HG02870 (cell line): ENCODE measurements around the gene ALDH6A1.
"Not testable (repeated sequence)": the region's sequence is repeated elsewhere in the genome, so short reads cannot be mapped to it uniquely, and the experiment has no call there.

ENCODE experiments used
- ATAC-seq: cut with Tn5 transposase; IDR thresholded peaks from one replicate; pipeline ENCODE4 v1.9.1; 2021; ENCODE audit warnings: mild to moderate bottlenecking, moderate library complexity; ENCODE audit not compliant: unreplicated experiment

The ALDH6A1 gene

DNA sequence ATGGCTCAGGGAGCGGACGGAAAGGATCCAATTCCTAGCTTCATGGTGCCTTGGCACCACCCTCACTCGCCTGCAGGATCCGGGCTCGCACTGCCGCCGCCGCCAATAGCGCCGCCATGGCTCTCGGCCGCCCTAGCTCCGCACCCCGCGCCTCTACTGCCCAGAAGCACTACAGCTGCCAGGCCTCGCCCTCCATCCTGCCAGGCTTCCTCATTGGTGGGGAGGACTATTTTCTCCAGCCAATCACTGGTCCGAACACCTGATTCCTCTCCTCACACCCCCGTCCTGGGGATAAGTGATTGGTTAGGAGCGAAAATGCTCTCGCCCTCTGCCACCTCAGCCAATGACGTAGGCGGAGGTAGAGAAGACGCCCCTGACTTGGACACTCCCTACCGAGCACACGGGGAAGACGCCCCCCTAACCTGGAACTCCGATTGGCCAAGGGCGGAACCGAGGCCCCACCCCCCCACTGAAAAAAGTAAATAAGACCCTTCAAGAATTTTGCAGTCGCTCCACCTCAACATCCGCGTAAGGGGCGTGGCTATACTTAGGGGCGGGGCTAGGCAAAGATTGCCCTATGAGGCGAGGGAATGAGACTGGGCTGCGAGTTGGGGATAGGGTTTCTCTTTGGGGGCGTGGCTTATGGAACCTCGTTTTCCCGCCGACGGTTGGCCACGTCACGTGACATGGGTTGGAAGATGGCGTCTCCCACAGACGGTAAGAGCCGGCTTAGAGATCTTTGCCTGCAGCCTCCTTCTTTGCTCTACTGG lies at the start of gene ALDH6A1, which contains the start of gene LIN52:
TSS of gene ALDH6A1 (minus strand) at position 177 of the 770 bp plus-strand sequence. CDS start at position 118, 59 bp downstream.
TSS of gene LIN52 (plus strand) at position 680 of the 770 bp plus-strand sequence. CDS start at position 699, 19 bp downstream.
- peak; percentile 93 for ATAC-seq

GRCh38 chr14:74127634-74128033 lies 43.4 kb upstream of the ALDH6A1 start:
- no peak for ATAC-seq

- no peak for ATAC-seq
These were observed 42.2 kb upstream of the ALDH6A1 start for GRCh38 chr14:74126315-74127013.

GRCh38 chr14:74125487-74125886 lies 41.2 kb upstream of the ALDH6A1 start:
- not testable (repeated sequence) for ATAC-seq

DNA sequence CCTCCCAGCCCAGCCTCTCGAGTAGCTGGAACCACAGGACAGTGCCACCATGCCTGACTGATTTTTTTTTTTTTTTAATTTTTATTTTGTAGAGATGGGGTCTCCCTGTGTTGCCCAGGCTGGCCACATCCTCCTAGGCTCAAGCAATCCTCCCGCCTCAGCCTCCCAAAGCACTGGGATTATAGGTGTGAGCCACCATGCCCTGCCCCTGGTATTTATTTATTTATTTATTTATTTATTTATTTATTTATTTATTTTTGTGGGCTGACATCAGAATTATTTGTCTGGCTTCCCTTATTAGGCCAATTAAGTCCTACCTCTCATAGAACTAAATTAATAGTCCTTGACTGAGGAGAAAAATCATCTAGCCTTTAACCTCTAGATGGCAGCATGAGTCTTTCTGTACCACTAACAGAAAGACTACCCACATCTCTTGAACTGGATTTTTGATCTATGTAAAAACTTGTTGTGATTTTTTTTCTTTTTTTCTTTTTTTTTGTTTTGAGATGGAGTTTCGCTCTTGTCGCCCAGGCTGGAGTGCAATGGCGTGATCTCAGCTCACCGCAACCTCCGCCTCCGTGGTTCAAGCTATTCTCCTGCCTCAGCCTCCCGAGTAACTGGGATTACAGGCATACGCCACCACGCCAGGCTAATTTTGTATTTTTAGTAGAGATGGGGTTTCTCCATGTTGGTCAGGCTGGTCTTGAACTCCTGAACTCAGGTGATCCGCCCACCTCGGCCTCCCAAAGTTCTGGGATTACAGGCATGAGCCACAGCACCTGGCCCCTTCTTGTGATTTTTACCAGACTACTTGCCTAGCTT lies 27.4 kb upstream of the ALDH6A1 start:
- ATAC-seq: not testable (repeated sequence)

GRCh38 chr14:74109369-74109768 lies 25.1 kb upstream of the ALDH6A1 start:
- no peak for ATAC-seq

DNA sequence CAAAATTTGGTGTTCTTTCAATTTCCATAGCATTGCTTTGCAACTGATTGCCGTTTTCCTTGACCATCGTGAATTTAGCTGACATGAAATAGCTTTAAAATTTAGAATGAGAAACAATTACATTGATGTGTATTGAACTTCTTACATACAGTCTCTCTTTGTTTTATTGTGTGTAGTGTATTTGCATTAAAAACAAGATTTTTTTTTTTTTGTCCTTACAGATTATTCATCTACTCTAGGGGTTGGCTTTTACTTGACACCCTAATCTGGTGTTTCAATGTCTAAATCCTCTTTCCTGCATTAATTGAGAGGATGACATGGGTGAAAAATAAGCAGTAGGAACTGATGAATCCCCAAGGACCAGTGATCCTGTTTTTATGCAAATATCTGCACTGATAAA lies 21.1 kb upstream of the ALDH6A1 start:
- no peak for ATAC-seq

GRCh38 chr14:74089251-74090020 lies 5.2 kb upstream of the ALDH6A1 start:
- ATAC-seq: no peak

GRCh38 chr14:74085828-74086227 lies 1.6 kb upstream of the ALDH6A1 start:
- ATAC-seq: no peak

DNA sequence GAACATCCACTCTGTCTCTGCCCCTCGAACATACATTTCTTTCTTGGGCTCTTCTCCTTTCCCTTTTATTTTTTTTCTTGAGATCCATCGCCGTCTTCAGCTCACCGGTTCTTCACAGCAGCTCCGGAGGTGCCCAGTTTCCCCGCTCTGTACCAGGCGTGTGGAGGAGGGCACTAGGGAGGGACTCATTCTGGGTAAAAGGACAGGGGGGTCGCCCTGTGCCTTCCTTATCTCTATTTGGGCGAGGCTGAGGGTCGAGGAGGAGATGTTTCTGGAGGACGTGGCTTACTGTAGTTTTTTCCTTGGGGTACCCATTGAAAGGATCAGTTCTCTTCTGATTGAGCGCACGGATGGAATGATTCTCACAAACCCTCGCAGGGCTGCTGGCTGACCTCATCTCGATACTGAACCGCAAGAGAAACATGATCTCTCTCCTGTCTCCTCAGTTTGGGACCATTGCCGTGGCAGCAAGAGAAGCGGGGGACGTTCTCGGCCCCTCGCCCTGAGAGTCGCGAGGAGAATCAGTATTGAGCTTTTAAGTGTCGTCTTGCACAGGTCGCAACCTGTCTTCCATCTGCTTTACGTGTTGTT lies 889 bp upstream of the ALDH6A1 start:
- no peak for ATAC-seq

DNA sequence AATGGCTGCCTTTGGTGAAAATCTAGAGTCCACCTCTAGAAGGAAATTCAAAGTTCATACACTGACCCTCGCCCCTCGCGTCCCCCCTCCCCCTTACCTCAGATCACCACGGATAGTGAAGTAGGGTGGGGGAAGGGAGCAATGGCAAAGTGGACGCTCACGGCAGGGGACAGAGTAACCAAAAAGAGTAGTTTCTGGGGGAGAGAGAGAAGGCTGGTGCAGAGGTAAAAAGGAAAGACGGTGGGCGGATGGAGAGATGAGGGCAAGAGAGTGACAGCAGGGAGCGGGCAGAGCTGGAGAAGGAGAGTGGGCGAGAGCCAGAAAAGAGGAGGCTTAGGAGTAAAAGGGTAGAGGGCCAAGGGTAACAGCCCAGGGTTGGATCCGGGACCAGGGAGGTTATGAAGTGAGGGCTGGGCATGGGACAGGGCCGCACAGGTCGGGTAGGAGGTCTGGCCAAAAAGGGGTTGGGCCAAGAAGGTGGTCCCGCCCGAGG lies 423 bp downstream of the ALDH6A1 start:
- peak; percentile 15 for ATAC-seq

DNA sequence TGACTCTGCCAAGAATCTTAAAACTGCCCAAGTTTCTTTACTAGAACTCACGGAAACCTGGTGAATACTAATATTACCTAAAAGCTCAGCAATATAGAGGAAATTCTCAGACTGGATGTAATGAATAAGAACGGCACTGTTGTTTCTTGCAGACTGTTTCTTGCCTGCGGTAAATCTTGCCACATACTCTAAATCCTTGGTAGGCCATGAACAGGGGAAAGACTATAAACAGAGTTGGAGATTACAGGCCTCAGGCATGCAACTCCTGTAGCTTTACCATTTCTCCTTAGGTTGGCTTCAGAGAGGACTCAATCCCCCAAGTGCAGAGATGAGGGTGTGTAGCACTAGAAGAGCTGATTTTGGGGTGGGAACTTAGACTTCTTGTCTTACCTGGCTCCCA lies 1.1 kb downstream of the ALDH6A1 start:
- no peak for ATAC-seq

GRCh38 chr14:74081491-74081890 lies 2.8 kb downstream of the ALDH6A1 start:
- no peak for ATAC-seq

DNA sequence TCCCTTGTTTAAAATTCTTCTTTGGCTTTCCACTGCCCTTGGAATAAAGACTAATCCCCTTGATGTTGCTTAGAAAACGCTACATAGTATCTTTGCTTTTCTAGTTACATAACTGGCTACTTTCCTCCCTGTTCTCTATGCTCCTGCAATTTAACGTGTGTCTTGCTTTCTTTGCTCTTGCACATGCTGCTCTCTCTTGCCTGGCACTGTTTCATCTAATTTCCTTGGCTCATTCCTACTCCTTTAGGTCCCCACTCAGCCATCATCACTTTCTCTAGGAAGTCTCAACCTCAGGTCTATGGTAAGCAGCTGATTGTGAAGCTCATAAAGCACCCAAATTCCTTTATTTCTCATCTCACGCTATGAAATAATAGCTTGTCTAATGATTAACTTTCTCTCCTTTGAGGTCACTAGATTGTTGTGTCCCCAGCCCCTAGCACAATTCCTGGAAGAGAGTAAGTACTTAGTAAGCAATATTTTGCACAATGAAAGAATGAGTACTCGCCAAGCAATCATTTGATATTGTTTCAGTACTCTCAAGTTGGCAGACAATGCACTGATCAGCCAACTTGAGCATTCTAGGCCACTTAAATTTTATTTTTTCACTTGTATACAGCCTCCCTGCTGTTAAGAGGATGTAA lies 3.3 kb downstream of the ALDH6A1 start:
- no peak for ATAC-seq

- no peak for ATAC-seq
These were observed 6.9 kb downstream of the ALDH6A1 start for GRCh38 chr14:74077401-74077800.

- ATAC-seq: no peak
These were observed 18.3 kb downstream of the ALDH6A1 start for GRCh38 chr14:74065746-74066575.

- ATAC-seq: no peak
These were observed 19.4 kb downstream of the ALDH6A1 start for GRCh38 chr14:74064883-74065282.

DNA sequence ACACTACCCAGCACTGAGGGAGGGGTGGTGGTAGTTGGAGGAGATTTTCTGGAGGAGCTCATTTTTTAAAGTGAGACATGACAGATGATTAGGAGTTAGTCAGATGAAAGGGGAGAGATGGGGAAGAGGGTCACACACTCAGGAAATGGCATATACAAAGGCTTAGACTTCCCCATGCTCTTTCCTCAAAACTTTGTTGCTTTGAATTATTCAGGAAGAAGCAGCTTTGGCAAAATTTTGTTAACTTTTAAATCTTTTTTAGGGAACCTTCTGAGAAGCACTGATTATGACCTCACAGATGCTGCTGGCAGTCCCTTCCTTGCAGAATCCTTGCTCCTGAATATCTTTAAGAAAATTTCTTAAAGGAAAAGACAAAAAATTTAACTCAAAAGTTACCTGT lies 19.8 kb downstream of the ALDH6A1 start:
- ATAC-seq: no peak

DNA sequence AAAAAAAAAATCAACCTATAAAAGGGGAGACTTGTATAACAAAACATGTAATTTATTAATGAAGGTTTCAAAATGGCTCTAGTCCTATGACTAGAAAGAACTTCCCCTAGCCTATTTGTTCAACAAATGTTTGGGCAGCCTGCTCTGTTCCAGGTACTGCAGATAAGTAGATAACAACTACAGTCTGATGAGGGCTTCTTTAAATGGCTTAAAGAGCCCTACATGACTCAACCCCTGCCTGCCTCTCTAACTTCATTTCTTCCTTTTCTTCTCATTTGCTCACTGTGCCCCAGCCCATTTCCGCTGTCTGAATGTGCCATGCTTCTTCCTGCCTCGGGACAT lies 21.5 kb downstream of the ALDH6A1 start:
- no peak for ATAC-seq
